GM21526 (cell line): ENCODE data around the gene C12orf57.
A peak's percentile ranks its signal among the peaks of the same experiment; 100 is the strongest.

Experiments used
- ATAC-seq: cut with Tn5 transposase; IDR thresholded peaks from one replicate; pipeline ENCODE4 v1.9.1; 2021; ENCODE audit warnings: moderate library complexity; ENCODE audit not compliant: unreplicated experiment, low FRiP score

The C12orf57 gene

DNA sequence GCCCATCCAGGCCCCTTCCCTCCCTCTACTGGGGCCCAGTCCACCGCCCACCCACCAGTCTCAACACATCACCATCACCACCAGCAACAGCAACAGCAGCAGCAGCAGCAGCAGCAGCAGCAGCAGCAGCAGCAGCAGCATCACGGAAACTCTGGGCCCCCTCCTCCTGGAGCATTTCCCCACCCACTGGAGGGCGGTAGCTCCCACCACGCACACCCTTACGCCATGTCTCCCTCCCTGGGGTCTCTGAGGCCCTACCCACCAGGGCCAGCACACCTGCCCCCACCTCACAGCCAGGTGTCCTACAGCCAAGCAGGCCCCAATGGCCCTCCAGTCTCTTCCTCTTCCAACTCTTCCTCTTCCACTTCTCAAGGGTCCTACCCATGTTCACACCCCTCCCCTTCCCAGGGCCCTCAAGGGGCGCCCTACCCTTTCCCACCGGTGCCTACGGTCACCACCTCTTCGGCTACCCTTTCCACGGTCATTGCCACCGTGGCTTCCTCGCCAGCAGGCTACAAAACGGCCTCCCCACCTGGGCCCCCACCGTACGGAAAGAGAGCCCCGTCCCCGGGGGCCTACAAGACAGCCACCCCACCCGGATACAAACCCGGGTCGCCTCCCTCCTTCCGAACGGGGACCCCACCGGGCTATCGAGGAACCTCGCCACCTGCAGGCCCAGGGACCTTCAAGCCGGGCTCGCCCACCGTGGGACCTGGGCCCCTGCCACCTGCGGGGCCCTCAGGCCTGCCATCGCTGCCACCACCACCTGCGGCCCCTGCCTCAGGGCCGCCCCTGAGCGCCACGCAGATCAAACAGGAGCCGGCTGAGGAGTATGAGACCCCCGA lies 7.0 kb upstream of the C12orf57 start:
- ATAC-seq = no peak

DNA sequence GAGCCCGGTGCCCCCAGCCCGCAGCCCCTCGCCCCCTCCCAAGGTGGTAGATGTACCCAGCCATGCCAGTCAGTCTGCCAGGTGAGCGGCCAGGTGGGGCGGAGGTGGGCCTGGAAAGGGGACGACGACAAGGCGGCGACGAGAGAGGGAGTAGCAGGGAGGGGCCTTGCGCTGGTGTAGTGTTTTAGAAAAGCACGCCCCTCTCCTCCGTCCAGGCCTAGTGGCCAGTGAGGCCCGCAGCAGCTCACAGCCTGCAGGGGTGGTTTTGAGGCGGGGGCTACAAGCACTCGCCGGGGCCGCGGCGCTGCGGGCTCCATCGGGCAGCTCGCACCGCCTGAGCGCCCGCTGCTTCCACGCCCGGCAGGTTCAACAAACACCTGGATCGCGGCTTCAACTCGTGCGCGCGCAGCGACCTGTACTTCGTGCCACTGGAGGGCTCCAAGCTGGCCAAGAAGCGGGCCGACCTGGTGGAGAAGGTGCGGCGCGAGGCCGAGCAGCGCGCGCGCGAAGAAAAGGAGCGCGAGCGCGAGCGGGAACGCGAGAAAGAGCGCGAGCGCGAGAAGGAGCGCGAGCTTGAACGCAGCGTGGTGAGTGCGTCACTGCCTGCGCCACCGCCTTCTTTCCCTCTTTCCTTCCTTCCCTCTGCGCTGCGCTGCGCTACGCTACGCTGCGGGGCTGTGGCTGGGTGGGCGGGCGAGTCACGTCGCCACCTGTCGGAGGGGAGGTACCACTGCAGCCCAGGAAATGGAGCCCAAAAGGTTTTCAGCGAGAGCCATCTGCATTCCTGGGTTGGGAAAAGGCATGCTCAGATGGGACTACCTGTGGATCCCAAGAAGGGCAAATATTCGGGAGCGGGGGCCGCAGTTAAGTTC lies 6.1 kb upstream of the C12orf57 start:
- peak; percentile 74 for ATAC-seq

DNA sequence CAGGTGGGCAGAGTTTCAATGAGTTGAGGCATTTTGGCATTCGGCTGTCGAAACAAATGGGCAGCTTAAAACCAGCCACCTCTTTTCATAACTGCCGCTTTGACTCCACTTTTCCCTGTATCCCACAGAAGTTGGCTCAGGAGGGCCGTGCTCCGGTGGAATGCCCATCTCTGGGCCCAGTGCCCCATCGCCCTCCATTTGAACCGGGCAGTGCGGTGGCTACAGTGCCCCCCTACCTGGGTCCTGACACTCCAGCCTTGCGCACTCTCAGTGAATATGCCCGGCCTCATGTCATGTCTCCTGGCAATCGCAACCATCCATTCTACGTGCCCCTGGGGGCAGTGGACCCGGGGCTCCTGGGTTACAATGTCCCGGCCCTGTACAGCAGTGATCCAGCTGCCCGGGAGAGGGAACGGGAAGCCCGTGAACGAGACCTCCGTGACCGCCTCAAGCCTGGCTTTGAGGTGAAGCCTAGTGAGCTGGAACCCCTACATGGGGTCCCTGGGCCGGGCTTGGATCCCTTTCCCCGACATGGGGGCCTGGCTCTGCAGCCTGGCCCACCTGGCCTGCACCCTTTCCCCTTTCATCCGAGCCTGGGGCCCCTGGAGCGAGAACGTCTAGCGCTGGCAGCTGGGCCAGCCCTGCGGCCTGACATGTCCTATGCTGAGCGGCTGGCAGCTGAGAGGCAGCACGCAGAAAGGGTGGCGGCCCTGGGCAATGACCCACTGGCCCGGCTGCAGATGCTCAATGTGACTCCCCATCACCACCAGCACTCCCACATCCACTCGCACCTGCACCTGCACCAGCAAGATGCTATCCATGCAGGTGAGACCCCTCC lies 5.2 kb upstream of the C12orf57 start:
- no peak for ATAC-seq

DNA sequence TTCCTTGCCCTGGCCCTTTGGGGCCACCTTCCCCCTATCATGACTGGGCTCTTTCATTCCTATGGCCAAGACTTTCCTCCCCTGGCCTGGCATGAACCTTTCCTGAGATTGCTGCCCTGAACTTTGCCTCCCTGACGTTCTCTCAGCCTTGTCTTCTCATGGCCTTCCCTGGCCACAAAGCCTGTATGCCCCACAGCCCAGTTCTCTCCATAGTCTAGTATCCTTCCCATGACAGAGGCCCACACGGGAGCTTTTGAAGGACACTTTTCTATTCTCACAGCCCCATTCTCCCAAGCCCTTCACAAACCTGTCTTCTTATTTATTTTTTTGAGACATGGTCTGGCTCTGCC lies 4.7 kb upstream of the C12orf57 start:
- ATAC-seq = no peak

DNA sequence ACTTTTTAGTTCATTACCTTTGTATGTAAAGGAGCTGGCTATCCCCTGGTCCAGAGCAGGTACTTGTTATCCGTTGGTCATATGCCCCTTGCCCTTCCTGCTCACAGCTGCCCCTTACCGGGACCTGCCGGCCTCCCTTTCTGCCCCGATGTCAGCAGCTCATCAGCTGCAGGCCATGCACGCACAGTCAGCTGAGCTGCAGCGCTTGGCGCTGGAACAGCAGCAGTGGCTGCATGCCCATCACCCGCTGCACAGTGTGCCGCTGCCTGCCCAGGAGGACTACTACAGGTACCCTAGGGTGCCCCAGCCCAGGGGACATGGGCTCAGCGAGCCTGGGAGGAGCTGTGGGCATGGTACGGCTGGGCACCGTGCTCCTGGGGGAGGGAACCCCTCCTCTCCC lies 2.6 kb upstream of the C12orf57 start:
- ATAC-seq = no peak

DNA sequence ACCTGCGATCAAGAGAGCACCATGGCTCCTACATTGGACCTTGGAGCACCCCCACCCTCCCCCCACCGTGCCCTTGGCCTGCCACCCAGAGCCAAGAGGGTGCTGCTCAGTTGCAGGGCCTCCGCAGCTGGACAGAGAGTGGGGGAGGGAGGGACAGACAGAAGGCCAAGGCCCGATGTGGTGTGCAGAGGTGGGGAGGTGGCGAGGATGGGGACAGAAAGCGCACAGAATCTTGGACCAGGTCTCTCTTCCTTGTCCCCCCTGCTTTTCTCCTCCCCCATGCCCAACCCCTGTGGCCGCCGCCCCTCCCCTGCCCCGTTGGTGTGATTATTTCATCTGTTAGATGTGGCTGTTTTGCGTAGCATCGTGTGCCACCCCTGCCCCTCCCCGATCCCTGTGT lies 2.0 kb upstream of the C12orf57 start:
- ATAC-seq = no peak

DNA sequence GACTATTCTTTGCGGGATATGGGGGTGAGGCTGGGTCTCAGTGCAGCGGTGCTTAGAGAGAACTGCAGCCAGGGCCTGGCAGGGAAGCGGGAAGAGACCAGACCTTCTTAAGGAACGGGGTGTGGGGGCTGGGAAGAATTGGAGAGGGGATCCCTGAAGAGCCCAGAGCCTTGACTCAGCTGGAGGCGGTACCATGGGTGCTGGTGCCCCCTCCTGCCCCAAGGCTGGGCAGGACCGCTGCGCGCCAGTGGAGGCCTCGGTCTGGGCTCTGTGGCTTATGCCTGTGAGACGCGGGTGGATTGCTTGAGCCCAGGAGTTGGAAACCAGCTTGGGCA lies 1.5 kb upstream of the C12orf57 start:
- no peak for ATAC-seq

DNA sequence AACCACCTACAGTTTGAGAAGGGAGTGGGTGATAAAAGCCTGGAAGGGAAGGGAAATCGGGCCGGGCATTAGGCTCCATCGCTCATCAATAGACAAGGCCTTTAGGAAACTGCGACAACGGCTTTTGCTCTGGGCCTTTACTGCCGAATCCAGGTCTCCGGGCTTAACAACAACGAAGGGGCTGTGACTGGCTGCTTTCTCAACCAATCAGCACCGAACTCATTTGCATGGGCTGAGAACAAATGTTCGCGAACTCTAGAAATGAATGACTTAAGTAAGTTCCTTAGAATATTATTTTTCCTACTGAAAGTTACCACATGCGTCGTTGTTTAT lies 467 bp upstream of the C12orf57 start:
- peak; percentile 25 for ATAC-seq

DNA sequence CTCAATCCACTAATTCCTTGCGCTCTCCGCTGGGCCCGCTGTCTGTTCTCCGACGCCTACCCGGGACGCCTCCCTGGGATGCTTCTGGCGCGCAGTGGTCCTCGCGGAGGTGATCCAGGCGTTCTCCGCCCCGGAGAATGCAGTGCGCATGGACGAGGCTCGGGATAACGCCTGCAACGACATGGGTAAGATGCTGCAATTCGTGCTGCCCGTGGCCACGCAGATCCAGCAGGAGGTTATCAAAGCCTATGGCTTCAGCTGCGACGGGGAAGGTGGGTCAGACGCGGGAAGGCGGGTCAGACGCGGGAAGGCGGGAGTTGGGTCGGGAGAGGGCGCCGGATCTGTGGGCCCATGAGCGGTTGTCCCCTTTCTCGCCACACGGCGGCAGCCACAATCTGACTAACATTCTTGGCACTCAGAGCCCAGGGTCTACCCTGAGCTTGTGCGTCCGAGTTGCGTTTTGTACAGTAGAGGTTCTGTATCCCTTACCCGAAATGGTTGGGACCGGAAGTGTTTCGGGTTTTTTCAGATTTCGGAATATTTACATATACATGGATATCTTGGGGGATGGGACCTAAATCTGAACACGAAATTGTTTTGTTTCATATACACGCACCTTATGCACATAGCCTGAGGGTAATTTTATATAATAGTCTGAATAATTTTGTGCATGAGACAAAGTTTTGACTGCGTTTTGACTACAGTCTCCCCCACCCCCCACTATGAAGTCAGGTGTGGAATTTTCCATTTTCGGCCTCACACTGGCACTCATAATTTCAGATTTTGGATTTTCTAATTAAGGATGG lies 762 bp downstream of the C12orf57 start:
- peak; percentile 47 for ATAC-seq

DNA sequence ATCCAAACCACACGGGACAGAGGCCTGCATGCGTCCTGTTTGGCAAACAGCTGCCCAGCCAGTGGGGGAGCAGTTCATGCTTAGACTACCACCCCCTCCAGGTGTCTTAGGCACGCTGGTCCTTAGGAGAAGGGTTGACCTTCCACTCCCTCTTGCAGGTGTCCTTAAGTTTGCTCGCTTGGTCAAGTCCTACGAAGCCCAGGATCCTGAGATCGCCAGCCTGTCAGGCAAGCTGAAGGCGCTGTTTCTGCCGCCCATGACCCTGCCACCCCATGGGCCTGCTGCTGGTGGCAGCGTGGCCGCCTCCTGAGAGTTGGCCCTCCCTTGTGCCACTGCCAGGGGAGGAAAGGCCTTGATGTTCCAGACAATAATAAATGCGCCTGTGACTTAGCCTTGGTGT lies 1.8 kb downstream of the C12orf57 start:
- no peak for ATAC-seq

DNA sequence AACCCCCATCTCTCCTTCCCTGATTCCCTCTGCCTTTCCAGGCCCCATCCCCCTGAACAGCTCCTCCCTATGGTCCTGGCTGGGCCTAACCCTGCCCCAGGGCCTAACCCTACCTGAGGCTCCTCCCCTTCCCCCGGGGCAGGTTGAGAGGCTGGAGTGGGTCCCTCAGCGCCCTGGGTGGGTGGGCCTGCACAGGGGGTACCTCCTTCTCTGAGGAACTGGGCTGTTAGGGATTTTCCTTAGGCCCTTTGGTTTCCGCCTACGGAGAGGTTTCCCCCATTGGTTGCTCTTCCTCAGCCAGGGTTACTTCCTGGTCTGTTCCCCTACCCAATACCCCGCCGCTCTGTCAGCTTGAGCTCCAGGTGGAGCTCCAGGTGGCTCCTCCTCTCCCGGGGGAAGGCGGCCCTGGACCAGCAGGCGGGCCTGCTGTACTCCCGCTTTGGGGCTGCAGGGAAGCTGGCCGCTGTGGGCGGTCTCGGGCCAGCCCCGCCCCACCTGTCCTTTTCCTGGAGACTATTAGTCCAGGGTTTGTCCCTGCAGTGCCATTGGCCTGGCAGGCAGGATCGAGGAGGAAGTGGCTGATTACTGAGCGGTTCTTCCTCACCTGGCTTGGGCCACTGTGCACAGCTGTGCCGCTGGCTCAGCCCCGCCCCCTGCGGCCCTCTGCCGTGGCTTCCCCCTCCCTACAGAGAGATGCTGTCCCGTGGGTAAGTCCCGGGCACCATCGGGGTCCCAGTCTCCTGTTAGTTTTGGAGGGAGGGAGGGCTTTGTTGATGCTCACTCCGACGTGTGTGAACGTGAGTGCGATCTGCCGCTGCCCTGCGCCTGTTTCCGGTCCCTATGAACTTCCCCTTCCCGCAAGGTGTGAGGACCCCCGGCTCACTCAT lies 2.5 kb downstream of the C12orf57 start:
- ATAC-seq = no peak

DNA sequence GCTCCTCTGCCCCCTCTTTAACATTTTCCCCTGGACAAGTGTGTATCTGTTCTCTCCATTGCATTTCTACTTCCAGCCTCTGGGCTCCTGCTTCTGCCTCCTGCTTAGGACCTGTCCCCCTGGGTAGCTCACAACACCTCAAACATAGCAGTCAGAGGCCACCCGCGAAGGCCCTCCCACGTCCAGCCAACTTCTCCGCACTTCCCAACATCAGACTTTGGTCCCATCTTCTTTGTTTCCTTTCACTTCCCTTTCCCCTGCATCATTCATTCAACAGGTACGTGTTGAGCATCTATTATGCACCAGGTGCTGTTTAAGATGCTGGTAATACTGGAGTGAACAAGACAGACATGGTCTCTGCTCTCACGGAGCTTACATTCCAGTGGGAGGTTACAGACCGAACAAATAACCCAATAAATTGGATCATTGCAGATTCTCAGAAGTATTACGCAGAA lies 3.1 kb downstream of the C12orf57 start:
- ATAC-seq = no peak

DNA sequence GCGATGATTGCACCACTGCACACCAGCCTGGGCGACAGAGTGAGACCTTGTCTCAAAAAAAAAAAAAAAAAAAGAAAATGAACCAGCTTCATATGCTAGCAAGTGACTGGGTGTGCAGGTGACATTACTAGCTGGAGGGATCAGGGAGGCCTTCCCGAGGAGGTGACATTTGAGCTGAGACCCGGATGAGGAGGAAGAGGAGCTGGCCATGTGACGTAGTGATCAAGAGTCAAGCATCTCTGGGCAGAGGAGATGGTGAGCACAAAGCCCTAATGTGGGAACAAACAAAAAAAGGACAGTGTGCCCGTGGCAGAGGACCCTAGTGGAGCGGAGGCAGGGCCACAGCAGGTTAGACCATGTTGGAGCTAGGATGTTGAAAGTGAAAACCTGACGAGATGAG lies 3.8 kb downstream of the C12orf57 start:
- no peak for ATAC-seq

DNA sequence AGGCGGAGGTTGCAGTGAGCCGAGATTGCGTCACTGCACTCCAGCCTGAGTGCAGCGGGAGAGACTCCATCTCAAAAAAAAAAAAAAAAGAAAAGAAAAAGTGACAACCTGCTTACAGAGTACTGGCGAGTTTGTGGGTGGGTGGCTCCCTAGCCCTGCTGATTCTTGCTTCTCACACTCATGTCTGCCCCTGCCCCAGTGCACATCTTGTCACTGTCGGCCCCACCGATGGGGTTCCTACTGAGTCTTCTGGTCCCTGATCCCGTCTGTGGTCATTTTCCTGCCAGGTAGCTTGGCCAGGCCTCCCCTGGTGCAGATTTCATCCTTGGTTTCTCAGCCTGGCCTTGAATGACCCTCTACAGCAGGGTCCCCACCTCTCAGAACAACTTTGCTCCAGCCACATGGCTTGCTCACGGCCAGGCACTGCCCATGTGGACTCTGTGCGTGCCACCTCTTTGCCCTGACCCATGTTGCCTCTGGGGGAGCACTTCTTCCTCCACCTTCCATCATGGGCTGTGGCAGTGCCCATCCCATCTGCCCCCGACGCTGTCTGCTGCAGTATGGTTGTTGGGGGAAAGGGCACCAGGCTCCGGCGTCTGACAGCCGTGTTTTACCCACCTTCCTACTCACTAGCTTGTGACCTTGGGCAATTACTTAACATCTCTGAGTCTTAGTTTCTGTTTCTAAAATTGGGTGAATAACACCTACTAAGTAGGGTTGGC lies 5.2 kb downstream of the C12orf57 start:
- ATAC-seq = no peak

DNA sequence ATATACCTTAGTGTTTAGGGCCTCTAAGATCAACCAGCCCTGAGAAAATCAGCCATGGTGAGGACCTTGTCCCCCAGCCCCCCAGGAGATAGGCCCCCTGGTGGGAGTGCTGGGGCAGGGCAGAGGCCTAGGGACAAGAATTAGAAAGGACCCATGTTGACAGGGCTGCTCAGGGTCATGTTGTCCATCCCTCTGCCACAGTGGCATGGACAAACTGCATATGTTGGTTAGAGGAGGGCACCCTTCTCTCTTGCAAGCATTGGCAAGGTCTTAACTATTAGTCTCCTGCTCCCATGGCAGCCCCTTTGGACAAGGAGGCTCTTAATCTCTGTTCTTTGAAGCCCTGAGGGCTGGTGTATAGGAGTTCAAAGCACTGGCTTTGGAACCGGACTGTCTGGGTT lies 6.6 kb downstream of the C12orf57 start:
- no peak for ATAC-seq

DNA sequence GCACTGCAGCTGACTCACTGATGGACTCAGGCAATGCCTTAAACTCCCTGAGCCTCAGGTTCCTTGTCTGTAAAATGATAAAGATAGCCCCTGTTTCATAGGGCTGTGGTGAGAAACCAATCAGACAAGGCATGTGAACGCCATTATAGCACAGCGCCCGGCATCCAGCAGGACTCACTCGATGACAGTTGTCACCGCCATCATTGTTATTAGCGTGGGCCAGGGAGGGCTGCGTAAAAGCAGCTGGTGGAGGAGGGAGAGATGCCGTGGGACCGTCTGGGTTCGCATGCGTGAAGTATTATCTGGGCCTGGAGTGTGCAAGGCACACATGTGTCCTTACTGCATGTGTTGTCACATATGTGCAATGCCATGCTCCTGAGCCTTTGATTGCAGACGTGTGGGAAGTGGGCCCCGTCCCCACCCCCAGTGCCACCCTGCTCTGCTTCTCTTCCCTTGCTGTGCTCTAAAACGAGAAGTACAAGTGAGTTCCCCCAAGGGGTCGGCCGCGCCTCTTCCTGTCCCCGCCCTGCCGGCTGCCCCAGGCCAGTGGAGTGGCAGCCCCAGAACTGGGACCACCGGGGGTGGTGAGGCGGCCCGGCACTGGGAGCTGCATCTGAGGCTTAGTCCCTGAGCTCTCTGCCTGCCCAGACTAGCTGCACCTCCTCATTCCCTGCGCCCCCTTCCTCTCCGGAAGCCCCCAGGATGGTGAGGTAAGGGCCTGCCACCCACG lies 7.2 kb downstream of the C12orf57 start, which contains the start of gene PTPN6:
Gene PTPN6, plus strand, starts transcription at position 546 of the 730 bp plus-strand sequence. Its CDS starts 157 bp downstream, at position 703.
- no peak for ATAC-seq

DNA sequence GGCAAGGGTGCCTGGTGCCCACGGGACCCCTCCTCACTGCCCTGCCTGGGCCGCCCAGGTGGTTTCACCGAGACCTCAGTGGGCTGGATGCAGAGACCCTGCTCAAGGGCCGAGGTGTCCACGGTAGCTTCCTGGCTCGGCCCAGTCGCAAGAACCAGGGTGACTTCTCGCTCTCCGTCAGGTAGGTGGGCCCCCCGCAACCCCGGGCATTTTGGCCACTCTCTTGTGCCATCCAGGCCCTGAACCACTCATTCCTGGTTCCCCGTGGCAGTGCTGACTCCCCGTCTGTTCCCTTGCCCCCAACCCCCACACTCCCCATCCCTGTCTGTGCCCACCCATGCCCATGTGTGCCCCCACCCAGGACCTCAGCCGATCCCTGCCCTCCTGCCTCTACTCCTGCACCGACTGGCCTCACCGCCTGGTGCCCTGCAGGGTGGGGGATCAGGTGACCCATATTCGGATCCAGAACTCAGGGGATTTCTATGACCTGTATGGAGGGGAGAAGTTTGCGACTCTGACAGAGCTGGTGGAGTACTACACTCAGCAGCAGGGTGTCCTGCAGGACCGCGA lies 7.8 kb downstream of the C12orf57 start:
- no peak for ATAC-seq
